ENCODE results near the gene DNA2.

Gene DNA2

GRCh38 chr10:68440898-68441297 is 30.9 kb downstream of the DNA2 start:
- FAIRE-seq = no peak

GRCh38 chr10:68435803-68436202 is 36.0 kb downstream of the DNA2 start:
- FAIRE-seq = no peak

- no peak for FAIRE-seq
These were observed 37.1 kb downstream of the DNA2 start for GRCh38 chr10:68434657-68435056.

- no peak for FAIRE-seq
These were observed 43.2 kb downstream of the DNA2 start for GRCh38 chr10:68428396-68429104.

- FAIRE-seq = no peak
These were observed 47.2 kb downstream of the DNA2 start for GRCh38 chr10:68424454-68425014.

- FAIRE-seq = no peak
These were observed 48.3 kb downstream of the DNA2 start for GRCh38 chr10:68423522-68423921.

GRCh38 chr10:68419376-68419775 is 52.4 kb downstream of the DNA2 start:
- FAIRE-seq = no peak

- FAIRE-seq = no peak
These were observed 62.8 kb downstream of the DNA2 start for GRCh38 chr10:68408898-68409518.

GRCh38 chr10:68406815-68407548 is 64.8 kb downstream of the DNA2 start, which contains the start of gene RUFY2:
Gene RUFY2, minus strand, starts transcription at chr10:68407277. Its CDS starts 88 bp downstream, at chr10:68407189.
- FAIRE-seq = no peak

- no peak for FAIRE-seq
These were observed 65.5 kb downstream of the DNA2 start for GRCh38 chr10:68406111-68406814.

GRCh38 chr10:68403701-68404100 is 68.1 kb downstream of the DNA2 start:
- no peak for FAIRE-seq

- no peak for FAIRE-seq
These were observed 69.5 kb downstream of the DNA2 start for GRCh38 chr10:68402276-68402675.

GRCh38 chr10:68397005-68397404 is 74.8 kb downstream of the DNA2 start:
- FAIRE-seq = no peak

GRCh38 chr10:68385740-68386139 is 86.0 kb downstream of the DNA2 start:
- FAIRE-seq = peak; percentile 58

GRCh38 chr10:68371604-68372003 is 100.2 kb downstream of the DNA2 start:
- FAIRE-seq = no peak

- no peak for FAIRE-seq
These were observed 104.7 kb downstream of the DNA2 start for GRCh38 chr10:68367121-68367520.

- no peak for FAIRE-seq
These were observed 105.2 kb downstream of the DNA2 start for GRCh38 chr10:68366600-68366999.

GRCh38 chr10:68365611-68366010 is 106.2 kb downstream of the DNA2 start:
- no peak for FAIRE-seq

GRCh38 chr10:68364101-68364886 is 107.5 kb downstream of the DNA2 start:
- FAIRE-seq = no peak
